ENCODE measurements around the gene MYO7A. TPM values are rescaled to one million over a fixed set of nuclear protein-coding genes. Genes with fewer than 3 reads are reported as not detected.

MYO7A gene
- total RNA-seq, 4 donors from 2014 or later = 3.8 to 8.7 (median 5.7) TPM

DNA sequence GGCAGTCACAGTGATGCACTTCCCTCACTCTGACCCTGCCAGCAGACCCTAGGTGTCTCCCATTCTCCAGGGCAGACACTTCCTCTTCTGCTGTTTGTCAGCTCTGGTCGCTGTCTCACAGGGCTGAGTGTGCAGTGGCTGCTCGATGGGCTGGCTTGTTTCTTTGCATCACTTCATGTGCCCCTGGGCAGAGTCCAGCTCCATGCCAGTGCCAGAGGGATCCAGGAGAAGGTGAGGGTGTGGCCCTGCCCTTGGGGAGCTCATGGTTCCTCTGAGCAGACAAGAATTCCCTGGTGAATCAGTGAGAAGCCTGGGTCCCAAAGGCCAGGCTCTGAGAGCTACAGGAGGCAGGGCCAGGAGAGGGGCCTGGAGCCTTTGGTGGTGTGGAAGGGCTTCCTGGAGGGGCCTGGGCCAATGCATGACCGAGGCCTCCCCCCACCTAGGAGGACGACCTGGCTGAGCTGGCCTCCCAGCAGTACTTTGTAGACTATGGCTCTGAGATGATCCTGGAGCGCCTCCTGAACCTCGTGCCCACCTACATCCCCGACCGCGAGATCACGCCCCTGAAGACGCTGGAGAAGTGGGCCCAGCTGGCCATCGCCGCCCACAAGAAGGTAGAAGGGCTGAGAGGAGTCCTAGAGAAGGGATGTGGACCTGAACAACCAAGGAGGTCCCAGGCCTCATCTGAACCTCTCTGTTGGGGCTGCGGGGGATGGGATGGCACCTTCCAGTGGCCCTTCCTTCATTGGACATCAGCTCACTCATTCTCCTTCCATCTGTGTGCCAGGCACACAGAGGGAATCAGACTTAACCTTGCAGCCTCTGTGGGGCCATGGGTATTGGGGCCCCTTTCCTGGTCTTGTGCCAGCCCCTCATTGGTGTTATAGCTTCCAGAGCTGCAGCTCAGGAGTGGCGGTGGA lies 66.1 kb downstream of the MYO7A start:
- TF ChIP-seq, protein P1, sequence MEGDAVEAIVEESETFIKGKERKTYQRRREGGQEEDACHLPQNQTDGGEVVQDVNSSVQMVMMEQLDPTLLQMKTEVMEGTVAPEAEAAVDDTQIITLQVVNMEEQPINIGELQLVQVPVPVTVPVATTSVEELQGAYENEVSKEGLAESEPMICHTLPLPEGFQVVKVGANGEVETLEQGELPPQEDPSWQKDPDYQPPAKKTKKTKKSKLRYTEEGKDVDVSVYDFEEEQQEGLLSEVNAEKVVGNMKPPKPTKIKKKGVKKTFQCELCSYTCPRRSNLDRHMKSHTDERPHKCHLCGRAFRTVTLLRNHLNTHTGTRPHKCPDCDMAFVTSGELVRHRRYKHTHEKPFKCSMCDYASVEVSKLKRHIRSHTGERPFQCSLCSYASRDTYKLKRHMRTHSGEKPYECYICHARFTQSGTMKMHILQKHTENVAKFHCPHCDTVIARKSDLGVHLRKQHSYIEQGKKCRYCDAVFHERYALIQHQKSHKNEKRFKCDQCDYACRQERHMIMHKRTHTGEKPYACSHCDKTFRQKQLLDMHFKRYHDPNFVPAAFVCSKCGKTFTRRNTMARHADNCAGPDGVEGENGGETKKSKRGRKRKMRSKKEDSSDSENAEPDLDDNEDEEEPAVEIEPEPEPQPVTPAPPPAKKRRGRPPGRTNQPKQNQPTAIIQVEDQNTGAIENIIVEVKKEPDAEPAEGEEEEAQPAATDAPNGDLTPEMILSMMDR (IDR thresholded peaks at IDR 0.05) = no peak
- TF ChIP-seq POLR2A (IDR thresholded peaks at IDR 0.05) = no peak
- Histone ChIP-seq H3K4me3 (replicated peaks in 1 of 3) (no peak overlapping the region), H3K27me3 (no peaks in the 10 kb centered on the region), H3K4me1 (peaks cover 0 to 5% of the 10 kb centered on the region in 2 donors), H3K9me3 (no peaks in the 10 kb centered on the region), H3K27ac (no peak overlapping the region), H3K36me3 (no peaks in the 10 kb centered on the region)
- 85 to 95% methylated on average over 8 to 15 of the region's 15 CpGs for WGBS, 2 donors
- intact Hi-C loops (cut with DNase I) = loop anchor here (2.0 to 10.0 kb wide), 2 partner anchors 149 to 355 kb away; no protein-coding TSS in a partner anchor
- DNase-seq = no peak

DNA sequence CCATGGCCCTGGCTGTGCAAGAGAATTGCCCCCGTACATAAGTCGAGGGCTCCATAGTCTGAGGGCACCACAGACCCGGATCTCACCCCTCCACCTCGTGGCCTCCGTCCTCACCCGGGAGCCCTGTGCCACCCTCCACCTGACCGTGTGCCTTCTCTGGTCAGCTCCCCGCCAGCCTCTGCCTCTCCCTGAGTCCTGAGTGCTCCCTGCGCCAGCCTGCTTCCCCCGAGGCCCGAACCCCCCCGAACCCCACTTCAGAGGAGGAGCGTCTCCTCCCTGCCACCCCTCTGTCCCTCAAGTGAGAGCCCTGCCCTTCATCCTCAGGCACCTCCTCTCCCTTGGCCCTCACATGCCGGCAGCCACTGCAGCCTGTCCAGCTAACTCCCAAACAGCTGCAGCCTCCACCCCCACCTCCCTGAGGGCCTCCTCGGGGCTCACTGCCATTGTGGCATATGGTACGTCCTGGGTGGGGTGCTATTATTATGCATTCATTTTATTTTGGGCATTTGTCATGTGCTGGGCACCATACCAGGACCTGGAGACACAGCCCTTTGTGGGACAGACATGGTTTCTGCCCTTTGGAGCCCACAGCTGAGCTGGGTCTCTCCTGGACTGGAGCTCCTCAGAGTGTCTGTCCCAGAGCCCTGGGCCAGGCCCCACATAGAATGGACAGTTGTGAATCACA lies 67.2 kb downstream of the MYO7A start:
- no peak overlapping the region for H3K27ac ChIP-seq
- no peak for DNase-seq
- no peaks in the 10 kb centered on the region for H3K36me3 ChIP-seq
- H3K4me1 ChIP-seq = peaks cover 0 to 5% of the 10 kb centered on the region in 2 donors
- H3K9me3 ChIP-seq = no peaks in the 10 kb centered on the region
- WGBS, 2 donors = 74 to 77% methylated on average over 15 to 16 of the region's 16 CpGs
- TF ChIP-seq POLR2A (IDR thresholded peaks at IDR 0.05) = no peak
- TF ChIP-seq, protein P1 (IDR thresholded peaks at IDR 0.05) = no peak
- no peaks in the 10 kb centered on the region for H3K27me3 ChIP-seq
- intact Hi-C loops (cut with DNase I) = loop anchor here (10.0 kb wide), 1 partner anchor 150 kb away; no protein-coding TSS in a partner anchor
- H3K4me3 ChIP-seq (replicated peaks in 1 of 3) = no peak overlapping the region

GRCh38 chr11:77196961-77197360 lies 68.9 kb downstream of the MYO7A start:
- no peak for DNase-seq
- H3K4me1 ChIP-seq = peaks cover 0 to 5% of the 10 kb centered on the region in 2 donors
- TF ChIP-seq, protein P1 (IDR thresholded peaks at IDR 0.05) = no peak
- TF ChIP-seq POLR2A (IDR thresholded peaks at IDR 0.05) = no peak

GRCh38 chr11:77197626-77198320 lies 69.7 kb downstream of the MYO7A start:
- H3K27me3 ChIP-seq = no peaks in the 10 kb centered on the region
- H3K9me3 ChIP-seq = no peaks in the 10 kb centered on the region
- intact Hi-C loops (cut with DNase I) = loop anchor here (10.0 kb wide), 1 partner anchor 153 kb away; no protein-coding TSS in a partner anchor
- DNase-seq = no peak
- no peaks in the 10 kb centered on the region for H3K36me3 ChIP-seq
- TF ChIP-seq, protein P1 (IDR thresholded peaks at IDR 0.05) = no peak
- no peak for TF ChIP-seq POLR2A (IDR thresholded peaks at IDR 0.05)
- no peak overlapping the region for H3K27ac ChIP-seq
- H3K4me3 ChIP-seq (replicated peaks in 1 of 3) = no peak overlapping the region
- no peaks in the 10 kb centered on the region for H3K4me1 ChIP-seq
- WGBS, 2 donors = 85 to 87% methylated on average over 7 to 10 of the region's 14 CpGs

More at GRCh38 chr11:77196961-77197360, 68.9 kb downstream of the MYO7A start:
- intact Hi-C loops (cut with DNase I) = loop anchor here (10.0 kb wide), 1 partner anchor 152 kb away; no protein-coding TSS in a partner anchor
- H3K9me3 ChIP-seq = no peaks in the 10 kb centered on the region
- no peak overlapping the region for H3K4me3 ChIP-seq (replicated peaks in 1 of 3)
- 83 to 86% methylated on average over 7 to 8 of the region's 8 CpGs for WGBS, 2 donors
- no peaks in the 10 kb centered on the region for H3K36me3 ChIP-seq
- H3K27me3 ChIP-seq = no peaks in the 10 kb centered on the region
- H3K27ac ChIP-seq = no peak overlapping the region

Data from thyroid gland (tissue), 4 donors.